Measurements from ENCODE around the gene NTN5.

NTN5 gene

GRCh38 chr19:48628486-48629296 is 44.1 kb downstream of the NTN5 start:
- H3K4me1 ChIP-seq (ENCODE audit: control insufficient read depth, insufficient read depth, low read length, poor library complexity, severe bottlenecking): peaks cover 19% of the 10 kb centered on the region
- H3K27ac ChIP-seq (ENCODE audit: low read depth, low read length, severe bottlenecking): no peak overlapping the region
- H3K9me3 ChIP-seq (ENCODE audit: control insufficient read depth, low read length): no peaks in the 10 kb centered on the region
- H3K4me3 ChIP-seq (ENCODE audit: extremely low read depth, insufficient read depth, low read length, poor library complexity, severe bottlenecking): no peak overlapping the region
- WGBS, 2 experiments (ENCODE audit: insufficient coverage in 2 of 2): 95 to 97% methylated on average over 23 to 34 of the region's 34 CpGs
- H3K36me3 ChIP-seq (ENCODE audit: control insufficient read depth, insufficient read depth, low read length): peaks cover 5% of the 10 kb centered on the region

DNA sequence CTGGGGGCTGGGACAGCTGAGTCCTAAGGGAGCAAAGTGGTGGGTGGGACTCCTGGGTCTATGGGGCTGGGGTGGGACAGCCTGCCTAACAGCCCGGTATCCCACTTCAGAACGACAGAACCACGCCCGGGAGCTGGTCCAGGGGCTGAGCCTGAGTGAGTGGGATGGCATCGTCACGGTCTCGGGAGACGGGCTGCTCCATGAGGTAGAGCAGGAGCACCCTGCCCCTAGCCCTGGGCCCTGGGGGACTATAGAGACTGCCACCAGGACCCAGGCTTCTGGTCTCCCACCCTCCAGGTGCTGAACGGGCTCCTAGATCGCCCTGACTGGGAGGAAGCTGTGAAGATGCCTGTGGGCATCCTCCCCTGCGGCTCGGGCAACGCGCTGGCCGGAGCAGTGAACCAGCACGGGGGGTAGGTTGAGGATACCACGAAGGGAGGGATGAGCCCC is 44.9 kb downstream of the NTN5 start:
- no peak overlapping the region for H3K4me3 ChIP-seq (ENCODE audit: extremely low read depth, insufficient read depth, low read length, poor library complexity, severe bottlenecking)
- peaks cover 5% of the 10 kb centered on the region for H3K36me3 ChIP-seq (ENCODE audit: control insufficient read depth, insufficient read depth, low read length)
- WGBS, 2 experiments (ENCODE audit: insufficient coverage in 2 of 2): 94 to 95% methylated on average over 12 to 14 of the region's 17 CpGs
- H3K9me3 ChIP-seq (ENCODE audit: control insufficient read depth, low read length): no peaks in the 10 kb centered on the region
- H3K27ac ChIP-seq (ENCODE audit: low read depth, low read length, severe bottlenecking): no peak overlapping the region
- peaks cover 19% of the 10 kb centered on the region for H3K4me1 ChIP-seq (ENCODE audit: control insufficient read depth, insufficient read depth, low read length, poor library complexity, severe bottlenecking)

- Histone ChIP-seq H3K4me3 (ENCODE audit: extremely low read depth, insufficient read depth, low read length, poor library complexity, severe bottlenecking) (no peak overlapping the region), H3K4me1 (ENCODE audit: control insufficient read depth, insufficient read depth, low read length, poor library complexity, severe bottlenecking) (peaks cover 13% of the 10 kb centered on the region), H3K27ac (ENCODE audit: low read depth, low read length, severe bottlenecking) (no peak overlapping the region), H3K36me3 (ENCODE audit: control insufficient read depth, insufficient read depth, low read length) (peaks cover 5% of the 10 kb centered on the region), H3K9me3 (ENCODE audit: control insufficient read depth, low read length) (no peaks in the 10 kb centered on the region)
- 79 to 100% methylated on average over 2 to 3 of the region's 6 CpGs for WGBS, 2 experiments (ENCODE audit: insufficient coverage in 2 of 2)
Observed at GRCh38 chr19:48627201-48627864, 45.5 kb downstream of the NTN5 start.

DNA sequence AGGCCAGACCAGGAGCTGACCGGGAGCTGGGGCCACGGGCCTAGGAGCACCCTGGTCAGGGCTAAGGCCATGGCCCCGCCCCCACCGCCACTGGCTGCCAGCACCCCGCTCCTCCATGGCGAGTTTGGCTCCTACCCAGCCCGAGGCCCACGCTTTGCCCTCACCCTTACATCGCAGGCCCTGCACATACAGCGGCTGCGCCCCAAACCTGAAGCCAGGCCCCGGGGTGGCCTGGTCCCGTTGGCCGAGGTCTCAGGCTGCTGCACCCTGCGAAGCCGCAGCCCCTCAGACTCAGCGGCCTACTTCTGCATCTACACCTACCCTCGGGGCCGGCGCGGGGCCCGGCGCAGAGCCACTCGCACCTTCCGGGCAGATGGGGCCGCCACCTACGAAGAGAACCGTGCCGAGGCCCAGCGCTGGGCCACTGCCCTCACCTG is 46.9 kb downstream of the NTN5 start:
- Histone ChIP-seq H3K27ac (ENCODE audit: low read depth, low read length, severe bottlenecking) (no peak overlapping the region), H3K4me1 (ENCODE audit: control insufficient read depth, insufficient read depth, low read length, poor library complexity, severe bottlenecking) (peaks cover 12% of the 10 kb centered on the region), H3K9me3 (ENCODE audit: control insufficient read depth, low read length) (no peaks in the 10 kb centered on the region), H3K36me3 (ENCODE audit: control insufficient read depth, insufficient read depth, low read length) (peaks cover 5% of the 10 kb centered on the region), H3K4me3 (ENCODE audit: extremely low read depth, insufficient read depth, low read length, poor library complexity, severe bottlenecking) (no peak overlapping the region)
- WGBS, 2 experiments (ENCODE audit: insufficient coverage in 2 of 2): 98 to 99% methylated on average over 25 to 30 of the region's 30 CpGs

GRCh38 chr19:48624791-48625723 is 47.8 kb downstream of the NTN5 start:
- peak overlapping the region; percentile 41 for H3K27ac ChIP-seq (ENCODE audit: low read depth, low read length, severe bottlenecking)

DNA sequence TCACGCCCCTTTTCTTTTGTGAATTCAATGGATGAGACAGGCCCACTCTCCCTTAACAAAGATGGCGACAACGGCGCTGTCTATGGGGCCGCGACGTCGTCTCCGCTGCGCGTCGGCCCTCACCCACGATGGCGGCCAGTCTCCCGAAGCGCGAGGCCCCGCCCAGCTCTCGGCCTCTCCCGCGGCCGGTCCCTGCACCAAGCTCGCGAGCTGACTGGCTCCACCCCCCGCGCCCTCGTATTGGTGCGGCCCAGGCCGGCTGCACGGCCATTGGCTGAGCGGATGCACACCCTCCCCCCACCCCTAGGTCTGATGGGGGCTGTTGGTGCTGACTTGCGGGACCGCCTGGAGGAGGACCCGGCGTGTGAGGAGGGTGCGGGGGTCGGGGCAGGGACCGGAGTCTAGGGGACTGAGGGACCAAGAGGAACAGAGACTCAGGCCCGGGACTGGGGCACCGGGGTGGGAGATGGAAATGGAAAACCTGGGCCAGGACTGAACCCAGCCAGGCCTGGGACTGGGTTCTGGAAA is 48.7 kb downstream of the NTN5 start:
- Histone ChIP-seq H3K4me1 (ENCODE audit: control insufficient read depth, insufficient read depth, low read length, poor library complexity, severe bottlenecking) (no peaks in the 10 kb centered on the region), H3K9me3 (ENCODE audit: control insufficient read depth, low read length) (no peaks in the 10 kb centered on the region), H3K4me3 (ENCODE audit: extremely low read depth, insufficient read depth, low read length, poor library complexity, severe bottlenecking) (peak overlapping the region; percentile 58), H3K36me3 (ENCODE audit: control insufficient read depth, insufficient read depth, low read length) (peaks cover 5% of the 10 kb centered on the region), H3K27ac (ENCODE audit: low read depth, low read length, severe bottlenecking) (peak overlapping the region; percentile 96)
- 0 to 1% methylated on average over 16 to 34 of the region's 40 CpGs for WGBS, 2 experiments (ENCODE audit: insufficient coverage in 2 of 2)

More at GRCh38 chr19:48624791-48625723, 47.8 kb downstream of the NTN5 start:
- Histone ChIP-seq H3K36me3 (ENCODE audit: control insufficient read depth, insufficient read depth, low read length) (peaks cover 5% of the 10 kb centered on the region), H3K4me1 (ENCODE audit: control insufficient read depth, insufficient read depth, low read length, poor library complexity, severe bottlenecking) (peaks cover 4% of the 10 kb centered on the region), H3K4me3 (ENCODE audit: extremely low read depth, insufficient read depth, low read length, poor library complexity, severe bottlenecking) (peak overlapping the region; percentile 58), H3K9me3 (ENCODE audit: control insufficient read depth, low read length) (no peaks in the 10 kb centered on the region)
- WGBS, 2 experiments (ENCODE audit: insufficient coverage in 2 of 2): 56 to 62% methylated on average over 17 to 20 of the region's 24 CpGs

- no peaks in the 10 kb centered on the region for H3K4me1 ChIP-seq (ENCODE audit: control insufficient read depth, insufficient read depth, low read length, poor library complexity, severe bottlenecking)
- H3K27ac ChIP-seq (ENCODE audit: low read depth, low read length, severe bottlenecking): peak overlapping the region; percentile 96
- H3K4me3 ChIP-seq (ENCODE audit: extremely low read depth, insufficient read depth, low read length, poor library complexity, severe bottlenecking): peak overlapping the region; percentile 58
- H3K36me3 ChIP-seq (ENCODE audit: control insufficient read depth, insufficient read depth, low read length): peaks cover 6% of the 10 kb centered on the region
- WGBS, 2 experiments (ENCODE audit: insufficient coverage in 2 of 2): 35 to 37% methylated on average over 8 of the region's 8 CpGs
- no peaks in the 10 kb centered on the region for H3K9me3 ChIP-seq (ENCODE audit: control insufficient read depth, low read length)
Observed at GRCh38 chr19:48623556-48624066, 49.2 kb downstream of the NTN5 start.

GRCh38 chr19:48619692-48620585 is 52.9 kb downstream of the NTN5 start:
- Histone ChIP-seq H3K36me3 (ENCODE audit: control insufficient read depth, insufficient read depth, low read length) (peaks cover 37% of the 10 kb centered on the region), H3K4me3 (ENCODE audit: extremely low read depth, insufficient read depth, low read length, poor library complexity, severe bottlenecking) (peak overlapping the region; percentile 100), H3K27ac (ENCODE audit: low read depth, low read length, severe bottlenecking) (peak overlapping the region; percentile 94), H3K4me1 (ENCODE audit: control insufficient read depth, insufficient read depth, low read length, poor library complexity, severe bottlenecking) (peaks cover 28% of the 10 kb centered on the region), H3K9me3 (ENCODE audit: control insufficient read depth, low read length) (no peaks in the 10 kb centered on the region)
- 44 to 50% methylated on average over 2 to 4 of the region's 6 CpGs for WGBS, 2 experiments (ENCODE audit: insufficient coverage in 2 of 2)

GRCh38 chr19:48618916-48619691 is 53.7 kb downstream of the NTN5 start, which contains the start of the genes RPL18 and SPHK2:
Gene RPL18, minus strand, starts transcription at chr19:48619178. Its CDS starts 35 bp downstream, at chr19:48619143.
Gene SPHK2, plus strand, starts transcription at chr19:48619506. Its CDS starts 1,009 bp downstream, at chr19:48620515.
- no peaks in the 10 kb centered on the region for H3K9me3 ChIP-seq (ENCODE audit: control insufficient read depth, low read length)
- WGBS, 2 experiments (ENCODE audit: insufficient coverage in 2 of 2): 0 to 1% methylated on average over 64 to 67 of the region's 69 CpGs
- H3K27ac ChIP-seq (ENCODE audit: low read depth, low read length, severe bottlenecking): peak within 1 kb of the TSS; percentile 94
- H3K36me3 ChIP-seq (ENCODE audit: control insufficient read depth, insufficient read depth, low read length): peaks cover 44% of the 10 kb centered on the region
- peaks cover 31% of the 10 kb centered on the region for H3K4me1 ChIP-seq (ENCODE audit: control insufficient read depth, insufficient read depth, low read length, poor library complexity, severe bottlenecking)
- H3K4me3 ChIP-seq (ENCODE audit: extremely low read depth, insufficient read depth, low read length, poor library complexity, severe bottlenecking): peak within 1 kb of the TSS; percentile 100
